Activated CD4-positive, alpha-beta T cell treated with anti-CD3 and anti-CD28 coated beads, Interleukin-2, amount 50 U/mL, for 16 hours (primary cell): Measurements from ENCODE around the gene TREX2.

Source experiments
- DNase-seq: peaks from one replicate; pipeline ENCODE4 v3.0.0-alpha.2; 2020

TREX2 gene

GRCh38 chrX:153445856-153446635, at the start of gene TREX2:
TSS of gene TREX2 (minus strand) at chrX:153446056. CDS start at chrX:153445430, 626 bp downstream.
- no peak for DNase-seq

- no peak for DNase-seq
These were observed 49.5 kb upstream of the TREX2 start for GRCh38 chrX:153495362-153495751.

- no peak for DNase-seq
These were observed 48.9 kb upstream of the TREX2 start, which contains the start of gene BGN for GRCh38 chrX:153494541-153495361. TSS of gene BGN (plus strand) at chrX:153494980. CDS start at chrX:153504632, 9,652 bp downstream.

GRCh38 chrX:153494061-153494460, 48.2 kb upstream of the TREX2 start:
- DNase-seq: no peak

- DNase-seq: no peak
These were observed 47.2 kb upstream of the TREX2 start for GRCh38 chrX:153493085-153493484.

- DNase-seq: no peak
These were observed 46.7 kb upstream of the TREX2 start for GRCh38 chrX:153492543-153492942.

GRCh38 chrX:153491918-153492317, 46.1 kb upstream of the TREX2 start:
- no peak for DNase-seq

- DNase-seq: no peak
These were observed 45.6 kb upstream of the TREX2 start for GRCh38 chrX:153491351-153491914.

GRCh38 chrX:153490217-153490930, 44.5 kb upstream of the TREX2 start:
- no peak for DNase-seq

- DNase-seq: no peak
These were observed 42.5 kb upstream of the TREX2 start for GRCh38 chrX:153488231-153488914.

GRCh38 chrX:153487590-153488071, 41.8 kb upstream of the TREX2 start:
- no peak for DNase-seq

- no peak for DNase-seq
These were observed 40.3 kb upstream of the TREX2 start for GRCh38 chrX:153486171-153486570.

- no peak for DNase-seq
These were observed 39.7 kb upstream of the TREX2 start for GRCh38 chrX:153485396-153486080.

- DNase-seq: no peak
These were observed 36.6 kb upstream of the TREX2 start for GRCh38 chrX:153482376-153483015.

- no peak for DNase-seq
These were observed 35.2 kb upstream of the TREX2 start for GRCh38 chrX:153481043-153481442.

GRCh38 chrX:153478746-153479145, 32.9 kb upstream of the TREX2 start:
- no peak for DNase-seq

- no peak for DNase-seq
These were observed 32.0 kb upstream of the TREX2 start for GRCh38 chrX:153477901-153478300.

GRCh38 chrX:153477364-153477857, 31.6 kb upstream of the TREX2 start:
- no peak for DNase-seq

GRCh38 chrX:153476666-153477363, 31.0 kb upstream of the TREX2 start:
- DNase-seq: no peak

- no peak for DNase-seq
These were observed 30.0 kb upstream of the TREX2 start for GRCh38 chrX:153475751-153476281.
